Measurements from ENCODE around the gene ANTKMT.
A peak's percentile ranks its signal among the peaks of the same experiment; 100 is the strongest.

DNA sequence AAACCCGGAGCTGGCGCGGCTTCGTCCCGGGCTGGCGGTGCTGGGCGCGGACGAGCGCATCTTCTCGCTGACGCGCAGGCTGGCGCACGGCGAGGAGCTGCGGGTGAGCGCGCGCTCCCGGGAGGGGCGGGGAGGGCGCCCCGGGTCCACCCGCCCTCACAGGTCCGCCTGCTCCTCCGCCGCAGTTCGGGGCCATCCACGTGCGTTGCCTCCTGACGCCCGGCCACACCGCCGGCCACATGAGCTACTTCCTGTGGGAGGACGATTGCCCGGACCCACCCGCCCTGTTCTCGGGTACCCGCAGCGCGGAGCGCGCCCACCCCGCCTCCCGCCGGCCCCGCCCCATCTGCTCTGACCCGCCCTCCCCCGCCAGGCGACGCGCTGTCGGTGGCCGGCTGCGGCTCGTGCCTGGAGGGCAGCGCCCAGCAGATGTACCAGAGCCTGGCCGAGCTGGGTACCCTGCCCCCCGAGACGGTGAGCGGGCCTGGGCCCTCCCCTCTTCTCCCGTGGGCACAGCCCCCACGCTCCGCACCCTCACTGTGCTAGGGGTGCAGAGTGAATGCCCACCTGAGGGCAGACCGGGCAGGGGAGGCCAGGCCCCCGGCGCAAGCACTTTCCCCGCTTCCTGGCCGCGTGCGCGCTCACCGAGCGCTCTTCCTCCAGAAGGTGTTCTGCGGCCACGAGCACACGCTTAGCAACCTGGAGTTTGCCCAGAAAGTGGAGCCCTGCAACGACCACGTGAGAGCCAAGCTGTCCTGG, 7.4 kb downstream of the ANTKMT start:
- TF ChIP-seq, protein P1, sequence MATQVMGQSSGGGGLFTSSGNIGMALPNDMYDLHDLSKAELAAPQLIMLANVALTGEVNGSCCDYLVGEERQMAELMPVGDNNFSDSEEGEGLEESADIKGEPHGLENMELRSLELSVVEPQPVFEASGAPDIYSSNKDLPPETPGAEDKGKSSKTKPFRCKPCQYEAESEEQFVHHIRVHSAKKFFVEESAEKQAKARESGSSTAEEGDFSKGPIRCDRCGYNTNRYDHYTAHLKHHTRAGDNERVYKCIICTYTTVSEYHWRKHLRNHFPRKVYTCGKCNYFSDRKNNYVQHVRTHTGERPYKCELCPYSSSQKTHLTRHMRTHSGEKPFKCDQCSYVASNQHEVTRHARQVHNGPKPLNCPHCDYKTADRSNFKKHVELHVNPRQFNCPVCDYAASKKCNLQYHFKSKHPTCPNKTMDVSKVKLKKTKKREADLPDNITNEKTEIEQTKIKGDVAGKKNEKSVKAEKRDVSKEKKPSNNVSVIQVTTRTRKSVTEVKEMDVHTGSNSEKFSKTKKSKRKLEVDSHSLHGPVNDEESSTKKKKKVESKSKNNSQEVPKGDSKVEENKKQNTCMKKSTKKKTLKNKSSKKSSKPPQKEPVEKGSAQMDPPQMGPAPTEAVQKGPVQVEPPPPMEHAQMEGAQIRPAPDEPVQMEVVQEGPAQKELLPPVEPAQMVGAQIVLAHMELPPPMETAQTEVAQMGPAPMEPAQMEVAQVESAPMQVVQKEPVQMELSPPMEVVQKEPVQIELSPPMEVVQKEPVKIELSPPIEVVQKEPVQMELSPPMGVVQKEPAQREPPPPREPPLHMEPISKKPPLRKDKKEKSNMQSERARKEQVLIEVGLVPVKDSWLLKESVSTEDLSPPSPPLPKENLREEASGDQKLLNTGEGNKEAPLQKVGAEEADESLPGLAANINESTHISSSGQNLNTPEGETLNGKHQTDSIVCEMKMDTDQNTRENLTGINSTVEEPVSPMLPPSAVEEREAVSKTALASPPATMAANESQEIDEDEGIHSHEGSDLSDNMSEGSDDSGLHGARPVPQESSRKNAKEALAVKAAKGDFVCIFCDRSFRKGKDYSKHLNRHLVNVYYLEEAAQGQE (IDR thresholded peaks at IDR 0.05; ENCODE audit: insufficient replicate concordance, low read depth), result no peak
- TF ChIP-seq POLR2AphosphoS5 (IDR thresholded peaks at IDR 0.05; ENCODE audit: low read depth), result peak; percentile 43; the same call in 1 of the 2 replicates

Data from HL-60 (cell line).